ENCODE measurements around the gene GABRB1.
"Not testable (repeated sequence)": the region's sequence is repeated elsewhere in the genome, so short reads cannot be mapped to it uniquely, and the experiment has no call there.

The GABRB1 gene

GRCh38 chr4:47315346-47315745 lies 284.0 kb downstream of the GABRB1 start:
- no peak for DNase-seq

GRCh38 chr4:47326025-47326424 lies 294.7 kb downstream of the GABRB1 start:
- no peak for DNase-seq

- no peak for DNase-seq
These were observed 299.5 kb downstream of the GABRB1 start for GRCh38 chr4:47330866-47331265.

DNA sequence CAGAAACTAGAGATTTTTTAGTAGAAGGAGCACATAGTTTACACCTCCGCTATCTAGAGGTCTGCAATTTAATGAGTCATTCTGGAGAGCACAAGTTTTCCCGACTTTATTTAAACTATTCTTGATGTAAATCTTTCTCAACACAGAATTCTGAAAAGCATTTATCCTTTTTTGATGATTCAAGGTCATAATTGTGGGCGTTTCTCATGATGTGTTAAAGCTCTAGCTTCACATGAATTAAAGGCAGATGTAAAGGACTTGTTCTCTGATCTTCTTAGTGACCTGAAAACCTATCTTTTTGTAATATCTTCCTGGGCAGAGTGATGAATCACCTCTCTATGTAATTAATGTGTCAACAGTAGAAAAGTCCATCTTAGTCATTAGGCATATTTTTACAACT lies 303.3 kb downstream of the GABRB1 start:
- DNase-seq = no peak

GRCh38 chr4:47337893-47338292 lies 306.5 kb downstream of the GABRB1 start:
- DNase-seq = no peak

DNA sequence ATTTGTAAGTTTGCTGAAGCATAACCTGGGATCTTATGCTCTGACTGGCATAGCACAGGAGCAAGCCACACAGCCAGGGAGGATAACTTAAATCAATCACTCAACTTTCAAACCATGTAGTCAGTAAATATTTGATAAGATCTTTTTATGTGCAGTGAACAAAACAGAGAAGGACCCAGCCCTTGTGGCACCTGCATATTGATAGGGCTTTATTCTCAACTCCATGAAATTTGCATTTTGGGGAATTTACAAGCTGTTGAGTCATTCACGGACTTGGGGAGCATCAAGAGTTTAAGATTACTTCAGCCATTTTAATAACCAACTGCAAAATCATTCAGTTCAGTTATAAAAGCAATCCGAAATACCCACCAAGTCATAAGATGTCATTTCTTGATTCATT lies 309.5 kb downstream of the GABRB1 start:
- no peak for DNase-seq

GRCh38 chr4:47342796-47343195 lies 311.4 kb downstream of the GABRB1 start:
- no peak for DNase-seq

- DNase-seq = no peak
These were observed 318.0 kb downstream of the GABRB1 start for GRCh38 chr4:47349326-47349725.

DNA sequence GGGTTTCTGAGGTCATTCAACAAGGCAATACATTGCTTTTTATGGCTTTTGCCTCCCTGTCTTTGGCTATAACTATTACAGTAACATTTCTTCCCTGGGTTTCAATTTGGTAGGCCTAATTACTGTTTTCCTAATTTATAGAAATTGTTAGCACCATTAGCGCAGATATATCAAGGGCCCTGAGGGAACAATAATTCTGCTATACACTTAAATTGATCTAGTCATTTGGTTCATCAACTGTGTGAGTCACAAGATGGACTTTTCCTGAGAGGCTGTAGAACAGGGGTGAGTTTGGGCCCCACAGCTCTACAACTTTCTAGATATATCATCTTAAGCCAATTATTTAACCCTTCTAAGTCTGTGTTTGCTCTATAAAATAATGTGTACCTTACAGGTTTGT lies 324.2 kb downstream of the GABRB1 start:
- no peak for DNase-seq

GRCh38 chr4:47359891-47360290 lies 328.5 kb downstream of the GABRB1 start:
- no peak for DNase-seq

GRCh38 chr4:47367761-47368160 lies 336.4 kb downstream of the GABRB1 start:
- DNase-seq = no peak

DNA sequence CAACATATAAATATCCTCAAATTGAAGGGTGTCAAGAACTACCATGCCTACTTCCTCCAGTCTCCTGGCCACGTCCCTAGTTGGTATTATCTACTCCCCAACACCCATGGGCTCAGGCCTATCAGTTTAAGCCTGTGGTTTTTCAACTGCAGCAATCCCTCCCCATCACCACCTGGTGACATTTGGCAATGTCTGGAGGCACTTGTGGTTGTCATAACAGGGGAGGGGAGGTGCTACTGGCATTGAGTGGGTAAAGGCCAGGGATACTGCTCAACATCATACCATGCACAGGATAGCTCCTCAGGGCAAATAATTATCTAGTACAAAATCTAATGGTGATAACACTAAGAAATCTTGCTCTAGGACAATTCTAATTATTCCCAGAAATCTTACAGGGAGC lies 336.8 kb downstream of the GABRB1 start:
- DNase-seq = no peak

DNA sequence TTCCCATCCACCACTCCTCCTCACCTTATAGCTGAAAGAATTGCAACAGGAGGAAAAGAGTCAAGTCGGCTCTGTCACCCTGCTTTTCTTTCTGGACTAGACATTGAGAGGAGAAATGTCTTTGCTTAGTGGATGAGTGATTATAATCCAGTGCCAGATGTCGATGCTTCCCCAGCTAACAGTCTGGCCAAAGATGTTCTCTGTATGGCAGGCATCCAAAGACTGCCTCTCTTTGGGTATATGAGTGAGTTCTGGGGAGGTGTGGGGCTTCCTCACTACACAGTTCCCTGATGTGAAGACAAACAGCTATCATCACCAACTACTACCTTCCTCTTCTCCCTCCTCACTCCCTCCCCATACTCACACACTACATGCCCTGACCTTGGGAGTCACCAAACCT lies 341.2 kb downstream of the GABRB1 start:
- DNase-seq = no peak

DNA sequence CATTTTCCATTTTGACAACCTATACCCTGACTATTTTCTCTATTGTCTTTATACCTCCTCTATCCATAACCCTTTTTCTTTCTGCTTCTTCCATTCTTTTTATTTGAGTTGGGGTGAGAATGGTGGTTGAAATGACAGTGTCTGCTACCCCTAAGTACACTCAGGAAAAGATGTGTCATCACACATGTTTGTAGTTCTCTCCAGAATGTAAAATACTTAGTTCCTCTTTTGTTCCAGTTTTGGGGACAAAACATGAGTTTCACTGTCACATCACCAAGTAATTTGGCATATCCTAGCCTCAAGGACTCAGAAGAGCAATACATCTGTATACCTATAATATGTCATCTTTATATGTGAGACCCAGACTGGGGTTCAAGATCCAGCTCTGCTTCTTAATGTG lies 341.8 kb downstream of the GABRB1 start:
- DNase-seq = no peak

GRCh38 chr4:47373709-47374108 lies 342.3 kb downstream of the GABRB1 start:
- DNase-seq = no peak

DNA sequence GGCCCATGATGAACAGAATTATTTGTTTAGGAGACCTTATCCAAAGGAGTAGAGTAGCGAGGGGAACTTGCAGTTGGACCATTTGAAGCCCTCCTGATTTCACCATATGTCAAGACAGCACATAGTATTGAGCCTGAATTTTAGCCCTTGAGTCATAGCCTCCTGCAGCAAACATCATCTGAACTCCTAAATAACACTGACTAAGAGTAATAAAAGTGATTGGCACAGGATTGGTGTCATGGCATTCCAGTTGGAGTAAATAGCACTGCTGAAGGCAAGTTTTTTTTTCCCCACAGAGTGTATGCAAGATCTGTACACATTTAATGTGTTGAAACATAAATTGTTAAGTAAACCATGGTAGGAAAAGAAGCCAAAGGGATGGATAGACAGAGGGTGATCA lies 343.1 kb downstream of the GABRB1 start:
- DNase-seq = no peak

DNA sequence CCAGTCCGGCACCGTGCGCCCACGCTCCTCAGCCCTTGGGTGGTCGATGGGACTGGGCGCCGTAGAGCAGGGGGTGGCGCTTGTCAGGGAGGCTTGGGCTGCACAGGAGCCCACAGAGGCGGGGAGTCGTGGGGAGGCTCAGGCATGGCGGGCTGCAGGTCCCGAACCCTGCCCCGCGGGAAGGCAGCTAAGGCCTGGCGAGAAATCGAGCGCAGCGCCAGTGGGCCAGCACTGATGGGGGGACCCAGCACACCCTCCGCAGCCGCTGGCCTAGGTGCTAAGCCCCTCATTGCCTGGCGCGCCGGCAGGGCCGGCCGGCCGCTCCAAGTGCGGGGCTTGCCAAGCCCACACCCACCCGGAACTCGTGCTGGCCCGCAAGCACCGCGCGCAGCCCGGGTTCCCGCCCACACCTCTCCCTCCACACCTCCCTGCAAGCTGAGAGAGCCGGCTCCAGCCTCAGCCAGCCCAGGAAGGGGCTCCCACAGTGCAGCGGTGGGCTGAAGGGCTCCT lies 346.7 kb downstream of the GABRB1 start:
- not testable (repeated sequence) for DNase-seq

DNA sequence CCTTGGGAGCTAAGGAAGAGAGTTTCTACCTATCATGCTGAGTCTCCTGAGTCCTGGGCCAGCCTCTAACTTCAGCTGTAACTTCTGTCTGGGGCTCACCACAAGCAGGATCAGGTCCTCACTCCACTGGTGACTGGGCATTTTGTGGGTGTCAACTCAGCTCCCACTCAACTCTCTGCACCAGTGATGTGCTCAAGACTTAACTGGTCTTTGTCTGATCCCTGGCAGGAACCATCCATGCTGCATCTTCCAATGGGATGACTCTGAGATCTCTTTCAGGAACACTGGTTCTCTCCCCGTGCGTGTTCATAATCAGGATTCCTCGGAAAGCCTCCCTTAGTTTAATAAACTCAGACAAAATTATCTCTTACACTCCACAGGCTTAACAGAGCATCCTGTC lies 349.8 kb downstream of the GABRB1 start:
- no peak for DNase-seq

- no peak for DNase-seq
These were observed 351.5 kb downstream of the GABRB1 start for GRCh38 chr4:47382846-47383360.

DNA sequence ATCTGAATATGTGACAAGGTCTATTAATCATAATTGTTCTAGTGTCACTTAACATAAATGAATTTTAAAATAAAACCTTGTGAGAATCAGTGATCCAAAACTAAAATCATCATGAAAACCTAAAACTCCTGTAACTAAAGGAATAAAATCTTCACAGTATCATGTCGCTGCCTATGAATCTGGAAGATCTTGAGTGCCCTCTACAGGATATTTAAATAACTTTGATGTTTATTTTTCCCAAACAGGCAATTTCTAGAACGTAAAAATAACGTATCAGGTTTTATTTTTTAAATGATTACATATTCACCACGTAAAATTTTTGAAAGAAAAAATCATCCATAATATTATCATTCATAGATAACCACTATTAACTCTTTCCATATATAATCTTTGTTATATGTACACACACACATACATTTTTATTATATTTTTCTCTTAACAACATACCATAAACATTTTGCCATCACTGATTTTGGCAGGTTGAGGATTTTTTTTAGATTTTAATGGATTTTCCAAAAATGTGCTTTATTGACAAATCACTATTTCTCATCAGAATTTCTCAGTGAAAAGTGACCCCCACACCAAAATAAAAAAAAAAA lies 352.6 kb downstream of the GABRB1 start:
- DNase-seq = peak in 2 of 6 experiments; percentile 2 to 7

- no peak for DNase-seq
These were observed 354.8 kb downstream of the GABRB1 start for GRCh38 chr4:47386146-47386545.

GRCh38 chr4:47386561-47387235 lies 355.3 kb downstream of the GABRB1 start:
- no peak for DNase-seq

GRCh38 chr4:47390428-47391125 lies 359.2 kb downstream of the GABRB1 start:
- DNase-seq = no peak

GRCh38 chr4:47391256-47391655 lies 359.9 kb downstream of the GABRB1 start:
- no peak for DNase-seq

All from stimulated activated naive CD4-positive, alpha-beta T cell (primary cell).